Umbilical cord (tissue), 2 donors: ENCODE results near the gene MPP3. TPM values are rescaled to one million over a fixed set of nuclear protein-coding genes. Genes with fewer than 3 reads are reported as not detected.
"Not testable (repeated sequence)": the region's sequence is repeated elsewhere in the genome, so short reads cannot be mapped to it uniquely, and the experiment has no call there.

Source experiments
- DNase-seq: peaks from one replicate; pipeline ENCODE4 v3.0.0-alpha.2; 2015; ENCODE audit warnings: low spot score
- total RNA-seq: library from RNA; depleted of rRNA; stranded (reverse); fragments of >200 nt; gene quantifications from one replicate; pipeline ENCODE4 v1.2.3, GENCODE V29; 2014; ENCODE audit warnings: low replicate concordance; ENCODE audit not compliant: insufficient read depth

MPP3 gene
- total RNA-seq, 1 donor from 2014 or later: 11.6 TPM

DNA sequence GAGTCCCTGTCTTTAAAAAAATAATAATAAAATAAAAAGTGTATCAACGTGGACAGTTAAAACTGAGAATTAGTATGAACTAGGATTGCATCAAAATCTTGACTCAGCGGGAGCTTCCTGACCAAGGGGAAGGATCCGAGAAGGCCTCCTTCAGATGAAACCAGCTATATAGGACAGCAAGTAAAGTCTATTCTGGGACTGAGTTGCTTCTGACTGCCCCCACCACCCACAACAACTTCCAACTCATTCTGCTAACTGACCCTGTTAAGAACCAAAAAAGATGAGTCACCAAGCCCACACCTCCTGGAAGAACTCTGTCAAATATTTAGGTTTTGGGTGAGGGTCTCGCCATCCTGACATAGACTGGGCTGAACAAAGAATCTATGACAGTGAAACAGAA is 24.9 kb downstream of the MPP3 start:
- DNase-seq: no peak

- no peak for DNase-seq
These were observed 27.8 kb downstream of the MPP3 start for GRCh38 chr17:43805117-43805516.

- DNase-seq: no peak
These were observed 29.2 kb downstream of the MPP3 start for GRCh38 chr17:43803758-43804157.

GRCh38 chr17:43801844-43802243 is 31.1 kb downstream of the MPP3 start:
- no peak for DNase-seq

- no peak for DNase-seq
These were observed 32.2 kb downstream of the MPP3 start for GRCh38 chr17:43800736-43801135.

DNA sequence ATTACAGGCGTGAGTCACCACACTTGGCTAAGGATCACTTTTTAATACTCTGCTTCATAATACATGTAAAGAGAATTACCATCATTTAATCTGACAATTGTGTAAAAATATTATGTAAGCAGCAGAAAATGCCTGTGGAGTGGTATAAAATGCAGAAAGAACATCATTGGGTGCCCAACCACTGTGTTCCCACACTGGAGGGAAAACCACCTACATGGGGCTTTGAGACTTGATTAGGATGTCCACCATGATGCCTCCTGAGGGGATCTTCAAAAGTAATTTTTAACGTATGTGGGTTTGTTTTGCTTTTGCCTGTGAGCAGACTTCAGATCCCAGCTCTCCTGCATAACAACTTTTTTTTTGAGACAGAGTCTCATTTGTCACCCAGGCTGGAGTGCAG is 33.9 kb downstream of the MPP3 start:
- no peak for DNase-seq

DNA sequence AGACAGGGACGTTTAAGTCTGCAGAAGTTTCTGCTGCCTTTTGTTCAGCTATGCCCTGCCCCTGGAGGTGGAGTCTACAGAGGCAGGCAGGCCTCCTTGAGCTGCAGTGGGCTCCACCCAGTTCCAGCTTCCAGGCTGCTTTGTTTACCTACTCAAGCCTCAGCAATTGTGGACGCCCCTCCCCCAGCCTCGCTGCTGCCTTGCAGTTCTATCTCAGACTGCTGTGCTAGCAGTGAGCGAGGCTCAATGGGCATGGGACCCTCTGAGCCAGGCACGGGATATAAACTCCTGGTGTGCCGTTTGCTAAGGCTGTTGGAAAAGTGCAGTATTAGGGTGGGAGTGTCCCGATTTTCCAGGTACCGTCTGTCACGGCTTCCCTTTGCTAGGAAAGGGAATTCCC is 34.9 kb downstream of the MPP3 start:
- not testable (repeated sequence) for DNase-seq

GRCh38 chr17:43792668-43793067 is 40.3 kb downstream of the MPP3 start:
- not testable (repeated sequence) for DNase-seq

GRCh38 chr17:43791589-43791988 is 41.4 kb downstream of the MPP3 start:
- DNase-seq: no peak

DNA sequence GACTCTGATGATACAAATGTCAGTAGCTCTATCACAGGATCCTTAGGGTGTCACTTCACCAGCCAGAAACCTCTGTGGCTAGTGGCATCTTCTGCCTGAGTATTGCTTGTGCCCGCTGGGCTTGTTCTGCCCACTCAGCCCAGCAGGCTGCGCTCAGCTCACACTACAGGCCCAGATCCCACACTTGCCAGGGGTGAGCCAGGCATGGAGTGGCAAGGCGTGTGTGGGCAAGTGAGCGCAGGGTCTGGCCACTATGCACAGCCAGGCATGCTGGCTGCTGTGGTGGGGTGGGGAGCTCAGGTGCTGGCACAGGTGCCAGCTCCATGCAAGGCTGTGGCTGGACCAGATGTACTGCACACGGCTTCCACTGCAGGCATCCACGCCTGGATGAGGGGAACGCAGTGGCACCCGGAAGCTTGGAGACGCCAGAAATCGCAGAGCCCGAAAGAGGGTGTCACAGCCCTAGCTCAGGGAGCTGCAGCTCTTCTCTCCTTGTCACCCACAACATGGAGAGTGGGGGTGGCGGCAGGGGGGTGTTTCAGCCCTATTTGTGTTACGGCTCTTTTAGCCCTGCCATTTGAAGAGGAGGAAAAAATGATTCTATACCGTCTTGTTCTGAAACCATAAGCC is 42.5 kb downstream of the MPP3 start:
- no peak for DNase-seq

GRCh38 chr17:43789482-43789881 is 43.5 kb downstream of the MPP3 start:
- no peak for DNase-seq

DNA sequence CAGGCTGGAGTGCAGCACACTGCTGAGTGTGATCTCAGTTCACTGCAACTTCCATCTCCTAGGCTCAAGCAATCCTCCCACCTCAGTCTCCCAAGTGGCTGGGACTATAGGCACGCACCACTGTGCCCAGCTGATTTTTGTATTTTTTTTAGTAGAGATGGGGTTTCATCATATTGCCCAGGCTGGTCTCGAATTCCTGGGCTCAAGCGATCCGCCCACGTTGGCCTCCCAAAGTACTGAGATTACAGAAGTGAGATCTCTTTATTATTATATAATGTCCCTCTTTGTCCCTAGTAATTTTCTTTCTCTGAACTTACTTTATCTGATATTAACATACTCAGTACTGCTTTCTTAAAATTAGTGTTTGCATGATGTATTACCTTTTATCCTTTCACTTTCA is 44.4 kb downstream of the MPP3 start:
- DNase-seq: no peak

- DNase-seq: no peak
These were observed 45.2 kb downstream of the MPP3 start for GRCh38 chr17:43787728-43788127.

DNA sequence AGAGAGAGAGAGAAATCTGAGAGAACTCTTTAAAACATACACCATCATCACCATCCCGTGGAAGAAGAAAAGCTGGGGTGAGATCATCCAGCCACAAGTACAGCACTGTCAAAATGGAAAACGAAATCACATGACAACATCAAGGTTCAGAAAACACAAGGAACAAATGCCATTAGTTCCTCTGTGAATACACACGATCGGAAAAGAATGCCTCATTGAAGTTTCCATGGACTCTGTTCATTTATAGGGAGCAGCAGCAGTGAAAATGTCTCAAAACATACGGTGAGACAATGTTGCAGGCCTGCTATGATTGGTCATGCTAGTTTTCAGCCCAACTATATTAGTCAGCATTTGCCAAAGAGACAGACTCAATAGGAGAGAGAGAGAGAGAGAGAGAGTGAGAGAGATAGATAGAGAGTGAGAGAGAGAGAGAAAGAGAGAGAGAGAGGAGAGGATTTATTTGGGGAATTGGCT is 48.3 kb downstream of the MPP3 start:
- DNase-seq: no peak

DNA sequence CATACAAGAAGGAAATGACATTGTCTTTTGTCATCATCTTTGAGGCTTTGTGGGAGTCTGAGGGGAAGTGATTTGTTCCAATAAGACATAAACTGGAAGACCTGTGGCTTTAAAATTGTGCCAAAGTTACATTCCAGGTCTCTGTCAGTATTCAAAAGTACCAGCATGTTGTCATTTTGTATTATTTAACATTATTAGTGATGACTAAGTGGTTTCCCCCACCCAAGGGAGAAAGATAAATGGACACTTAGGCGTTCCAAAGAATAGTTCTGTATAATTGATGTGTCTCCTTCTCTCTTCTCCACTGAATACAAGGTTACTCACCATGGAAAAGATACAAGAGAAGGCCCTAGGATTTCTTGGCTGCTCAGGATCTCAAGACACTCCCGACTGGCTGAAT is 48.9 kb downstream of the MPP3 start:
- DNase-seq: no peak

- no peak for DNase-seq
These were observed 49.8 kb downstream of the MPP3 start for GRCh38 chr17:43782913-43783680.

GRCh38 chr17:43780135-43780534 is 52.8 kb downstream of the MPP3 start, which contains the start of gene CFAP97D1:
CFAP97D1 (plus strand) TSS chr17:43780435; CDS start chr17:43780463, 28 bp downstream.
- DNase-seq: no peak

DNA sequence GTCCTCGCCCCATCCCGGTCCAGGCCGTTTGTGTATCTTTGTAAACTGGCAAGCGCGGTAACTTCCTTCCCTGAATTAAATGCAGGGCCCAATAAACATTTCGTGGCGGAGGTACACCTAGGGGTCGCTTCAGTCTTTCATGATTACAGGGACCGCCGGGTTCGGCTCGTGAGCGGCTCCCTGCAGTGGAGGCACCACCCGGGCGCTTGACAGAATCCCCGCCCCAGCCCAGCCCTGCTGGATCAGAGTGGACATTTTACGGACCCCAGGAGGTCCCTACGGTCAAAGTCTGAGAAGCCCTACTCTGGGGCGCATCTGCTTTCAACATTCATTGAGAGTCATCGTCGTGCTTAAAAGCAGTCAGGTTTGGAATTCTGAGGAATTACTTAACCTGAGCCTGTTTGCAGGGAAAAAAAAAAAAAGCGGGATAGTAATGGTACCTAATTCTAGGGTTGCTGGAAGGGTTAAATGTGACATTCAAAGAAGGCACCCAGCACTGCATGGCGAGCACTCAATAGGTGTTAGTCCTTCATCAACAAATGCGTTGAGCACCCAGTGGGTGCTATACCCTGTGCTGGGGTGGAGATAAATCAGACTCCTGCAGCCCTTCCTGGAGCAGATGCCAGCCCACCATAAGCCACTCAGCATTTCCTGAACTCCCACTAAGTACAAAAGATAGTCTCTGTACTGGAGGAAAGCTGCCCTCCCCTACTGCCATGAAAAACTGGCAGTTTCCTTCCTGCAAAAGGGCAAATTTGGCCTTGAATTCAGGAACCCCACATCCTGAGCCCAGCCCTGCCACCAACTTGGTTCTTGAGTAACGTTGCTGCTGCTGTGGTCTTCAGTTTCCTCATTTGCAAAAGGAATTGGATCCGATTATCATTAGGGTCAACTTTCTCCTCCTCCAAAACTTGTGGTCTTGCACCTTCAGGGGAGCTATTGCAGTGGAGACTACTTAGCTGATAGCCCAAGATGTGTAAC is 53.5 kb downstream of the MPP3 start:
- peak; percentile 28 for DNase-seq

DNA sequence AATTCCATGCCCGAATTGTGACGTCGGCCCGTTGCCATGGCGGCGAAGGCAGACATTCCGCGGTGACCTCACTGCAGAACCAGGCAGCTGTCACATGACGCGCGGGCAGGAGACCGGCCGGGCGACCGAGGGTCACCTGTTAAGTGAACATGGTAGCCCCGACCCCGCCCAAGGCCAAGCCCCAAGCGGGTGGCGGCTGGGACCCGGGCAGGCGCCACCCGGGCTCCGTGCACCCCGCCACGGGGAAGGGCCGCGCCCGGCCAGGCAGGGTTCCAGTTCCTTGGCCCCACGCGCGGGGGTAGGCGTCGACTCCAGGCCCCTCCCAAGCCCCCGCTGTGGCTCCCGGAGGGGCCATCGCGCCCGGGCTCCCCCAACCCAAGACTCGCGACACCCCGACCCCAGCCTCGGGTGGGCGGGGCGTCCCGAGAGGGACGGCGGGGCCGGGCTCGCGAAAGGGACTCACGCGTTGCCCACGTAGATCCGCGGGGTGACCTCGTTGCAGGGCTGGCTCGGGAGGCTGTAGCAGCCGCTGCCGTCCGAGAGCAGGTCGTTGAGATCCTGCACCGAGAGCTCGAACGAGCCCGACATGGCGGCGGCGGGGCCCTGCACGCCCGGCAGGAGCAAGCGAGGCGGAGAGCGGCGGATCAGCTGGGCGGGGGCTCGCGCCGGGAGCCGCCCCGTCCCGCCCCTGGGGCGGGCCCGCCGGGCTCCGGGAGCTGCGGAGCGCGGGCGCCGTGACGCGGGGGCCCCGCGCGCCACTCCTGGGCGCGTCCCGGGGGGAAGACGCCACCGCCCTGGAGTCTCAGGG is 54.4 kb downstream of the MPP3 start, which contains the start of gene DUSP3:
Gene DUSP3, minus strand, starts transcription at position 641 of the 808 bp plus-strand sequence. Its CDS starts 53 bp downstream, at position 588.
- peak; percentile 93 for DNase-seq

DNA sequence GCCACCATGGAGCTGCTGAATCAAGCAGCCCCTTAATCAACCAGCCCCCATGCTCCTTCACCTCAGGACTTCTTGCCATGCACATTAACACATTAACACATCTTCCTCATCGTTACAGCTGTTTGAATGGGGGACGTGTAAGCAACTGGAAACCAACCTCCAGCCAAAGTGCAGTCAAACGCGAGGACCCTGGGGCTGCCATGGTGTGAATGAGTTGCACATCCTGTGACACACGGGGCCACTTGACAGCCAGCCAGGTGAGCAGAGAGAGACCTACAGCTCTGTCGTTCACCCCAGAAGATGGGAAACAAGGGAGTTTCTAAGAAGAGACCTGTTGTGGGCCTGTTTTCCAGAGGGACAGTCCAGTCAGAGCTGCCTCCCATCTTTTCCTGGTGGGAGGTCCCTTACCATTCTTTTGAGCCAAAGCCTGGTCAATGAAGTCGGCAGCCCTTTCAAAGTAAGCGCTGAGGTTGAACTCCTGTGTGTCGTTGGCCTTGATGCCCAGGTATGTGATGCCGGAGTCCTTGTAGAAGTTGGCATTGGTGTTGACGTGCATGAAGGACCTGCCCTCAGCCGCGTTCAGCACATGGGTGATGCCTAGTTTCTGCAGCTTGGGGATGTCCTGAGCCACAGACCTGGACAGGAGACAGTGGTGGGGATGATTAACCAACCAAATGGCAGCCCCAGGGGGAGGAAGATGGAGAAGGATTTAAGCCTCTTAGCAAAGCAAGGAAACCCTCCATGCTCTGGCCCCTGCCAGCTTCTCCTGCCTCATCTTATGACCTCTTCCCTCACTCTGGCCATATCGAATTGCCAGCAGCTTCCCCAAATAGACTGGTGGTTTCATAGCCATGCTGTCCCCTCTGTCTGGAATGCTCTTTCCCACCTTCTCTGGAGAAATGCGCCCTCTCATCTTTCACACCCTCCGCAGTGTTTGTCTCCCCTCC is 58.4 kb downstream of the MPP3 start:
- no peak for DNase-seq
